ENCODE measurements around the gene PRPH2.

PRPH2 gene

DNA sequence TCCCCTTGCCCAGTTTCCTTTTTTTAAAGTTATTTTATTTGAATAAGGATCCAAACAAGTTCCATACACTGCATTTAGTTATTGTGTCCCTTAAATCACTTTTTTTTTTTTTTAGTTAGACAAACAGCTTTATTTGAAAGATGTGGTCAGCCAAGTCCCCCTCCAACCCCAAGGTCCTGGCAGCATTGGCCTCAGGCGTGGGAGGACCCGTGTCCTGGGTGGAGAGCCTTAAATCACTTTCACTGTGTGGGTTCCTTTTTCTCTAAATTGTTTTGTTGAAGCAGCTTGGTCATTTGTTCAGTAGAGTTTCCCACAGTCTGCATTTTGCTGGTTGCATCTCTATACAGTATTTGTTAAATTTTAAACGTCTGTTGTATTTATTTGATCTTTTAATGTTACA lies 28.7 kb upstream of the PRPH2 start:
- Histone ChIP-seq H4K20me1 (ENCODE audit: control insufficient read depth, insufficient read depth, low read depth, low read length) (no peaks in the 10 kb centered on the region), H3K4me1 (ENCODE audit: control insufficient read depth, low read length) (peaks cover 26% of the 10 kb centered on the region), H3K79me2 (ENCODE audit: control insufficient read depth, low read length) (peaks cover 25% of the 10 kb centered on the region), H3K4me3 (ENCODE audit: low read length) (no peak overlapping the region), H3K36me3 (ENCODE audit: control insufficient read depth, low read length) (peaks cover 2% of the 10 kb centered on the region; the same call in 1 of the 2 replicates), H3K27me3 (ENCODE audit: control insufficient read depth, low read length) (no peaks in the 10 kb centered on the region), H3K9me3 (ENCODE audit: control insufficient read depth, insufficient read depth, low read length) (no peaks in the 10 kb centered on the region), H3F3A (ENCODE audit: control insufficient read depth, insufficient read depth) (peaks cover 4% of the 10 kb centered on the region; the same call in 1 of the 2 replicates), H3K9me2 (replicated peaks; ENCODE audit: control insufficient read depth, low read length) (no peaks in the 10 kb centered on the region), H3K27ac (ENCODE audit: low read depth, low read length) (no peak overlapping the region), H3K4me2 (ENCODE audit: low read length) (no peak overlapping the region)
- TF ChIP-seq CTCF (IDR thresholded peaks at IDR 0.05; ENCODE audit: low read depth, low read length, poor library complexity, severe bottlenecking) (no peak), EZH2phosphoT487 (IDR thresholded peaks at IDR 0.05; ENCODE audit: borderline replicate concordance, low read length) (no peak)

DNA sequence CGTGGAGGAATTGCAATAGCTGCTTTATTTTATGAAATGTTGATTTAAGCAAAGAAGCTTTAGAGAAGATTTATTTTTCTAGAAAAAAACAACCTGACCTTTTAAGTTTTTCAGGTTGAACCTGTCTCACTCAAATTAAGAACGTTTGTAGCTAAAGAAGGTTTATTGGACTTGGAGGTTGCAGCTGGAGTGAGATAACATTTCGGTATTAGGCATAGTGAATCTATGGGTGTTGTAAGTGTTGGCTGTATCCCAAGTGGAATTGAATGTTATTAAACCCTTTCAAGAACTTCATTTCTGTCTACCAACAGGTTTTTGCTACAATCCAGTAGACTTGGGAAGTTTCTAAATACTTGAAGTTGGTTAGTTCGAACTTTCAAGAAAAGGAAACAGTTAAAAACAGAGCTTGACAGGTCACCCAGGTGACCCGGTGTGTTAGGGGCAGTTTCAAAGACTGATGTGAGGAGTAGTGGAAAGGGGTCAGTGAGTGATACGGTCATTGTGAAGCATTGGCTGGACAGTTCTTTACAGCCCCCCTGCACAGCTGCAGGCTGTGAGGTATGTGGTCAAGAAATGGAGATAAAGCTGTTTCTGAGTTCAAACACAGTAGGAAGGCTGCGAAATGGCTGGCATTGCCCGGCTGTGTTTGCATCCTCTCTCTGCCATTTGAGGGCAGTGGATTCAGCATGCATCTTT lies 26.0 kb upstream of the PRPH2 start:
- H3K4me3 ChIP-seq (ENCODE audit: low read length), result peak overlapping the region; percentile 83
- peak overlapping the region; percentile 92 for H3K27ac ChIP-seq (ENCODE audit: low read depth, low read length)
- no peaks in the 10 kb centered on the region for H4K20me1 ChIP-seq (ENCODE audit: control insufficient read depth, insufficient read depth, low read depth, low read length)
- H3K27me3 ChIP-seq (ENCODE audit: control insufficient read depth, low read length), result no peaks in the 10 kb centered on the region
- H3K9me2 ChIP-seq (replicated peaks; ENCODE audit: control insufficient read depth, low read length), result no peaks in the 10 kb centered on the region
- peaks cover 32% of the 10 kb centered on the region for H3K4me1 ChIP-seq (ENCODE audit: control insufficient read depth, low read length)
- H3K79me2 ChIP-seq (ENCODE audit: control insufficient read depth, low read length), result peaks cover 51% of the 10 kb centered on the region
- peaks cover 28% of the 10 kb centered on the region for H3K36me3 ChIP-seq (ENCODE audit: control insufficient read depth, low read length)
- no peaks in the 10 kb centered on the region for H3K9me3 ChIP-seq (ENCODE audit: control insufficient read depth, insufficient read depth, low read length)
- TF ChIP-seq EZH2phosphoT487 (IDR thresholded peaks at IDR 0.05; ENCODE audit: borderline replicate concordance, low read length), result no peak
- H3F3A ChIP-seq (ENCODE audit: control insufficient read depth, insufficient read depth), result peaks cover 16% of the 10 kb centered on the region
- peak overlapping the region; percentile 91 for H3K4me2 ChIP-seq (ENCODE audit: low read length)

GRCh38 chr6:42746463-42747391 lies 24.3 kb upstream of the PRPH2 start:
- Histone ChIP-seq H3K79me2 (ENCODE audit: control insufficient read depth, low read length) (peaks cover 55% of the 10 kb centered on the region), H3K4me1 (ENCODE audit: control insufficient read depth, low read length) (peaks cover 47% of the 10 kb centered on the region)
- TF ChIP-seq CTCF (IDR thresholded peaks at IDR 0.05; ENCODE audit: low read depth, low read length, poor library complexity, severe bottlenecking) (no peak), EZH2phosphoT487 (IDR thresholded peaks at IDR 0.05; ENCODE audit: borderline replicate concordance, low read length) (no peak)

More at GRCh38 chr6:42746463-42747391, 24.3 kb upstream of the PRPH2 start:
- no peaks in the 10 kb centered on the region for H4K20me1 ChIP-seq (ENCODE audit: control insufficient read depth, insufficient read depth, low read depth, low read length)
- H3K27me3 ChIP-seq (ENCODE audit: control insufficient read depth, low read length), result no peaks in the 10 kb centered on the region
- H3F3A ChIP-seq (ENCODE audit: control insufficient read depth, insufficient read depth), result peaks cover 29% of the 10 kb centered on the region
- H3K4me3 ChIP-seq (ENCODE audit: low read length), result peak overlapping the region; percentile 83
- peak overlapping the region; percentile 92 for H3K27ac ChIP-seq (ENCODE audit: low read depth, low read length)
- no peaks in the 10 kb centered on the region for H3K9me3 ChIP-seq (ENCODE audit: control insufficient read depth, insufficient read depth, low read length)
- peaks cover 32% of the 10 kb centered on the region for H3K36me3 ChIP-seq (ENCODE audit: control insufficient read depth, low read length)
- H3K4me2 ChIP-seq (ENCODE audit: low read length), result peak overlapping the region; percentile 91
- H3K9me2 ChIP-seq (replicated peaks; ENCODE audit: control insufficient read depth, low read length), result no peaks in the 10 kb centered on the region
